Brain pericyte (primary cell): ENCODE data around the gene UROC1.

Experiments used
- DNase-seq: peaks from one replicate; pipeline ENCODE4 v3.0.0-alpha.2; 2012; ENCODE audit warnings: low read depth, low spot score

Gene UROC1

GRCh38 chr3:126440709-126440995 lies 76.9 kb downstream of the UROC1 start:
- DNase-seq, result no peak

DNA sequence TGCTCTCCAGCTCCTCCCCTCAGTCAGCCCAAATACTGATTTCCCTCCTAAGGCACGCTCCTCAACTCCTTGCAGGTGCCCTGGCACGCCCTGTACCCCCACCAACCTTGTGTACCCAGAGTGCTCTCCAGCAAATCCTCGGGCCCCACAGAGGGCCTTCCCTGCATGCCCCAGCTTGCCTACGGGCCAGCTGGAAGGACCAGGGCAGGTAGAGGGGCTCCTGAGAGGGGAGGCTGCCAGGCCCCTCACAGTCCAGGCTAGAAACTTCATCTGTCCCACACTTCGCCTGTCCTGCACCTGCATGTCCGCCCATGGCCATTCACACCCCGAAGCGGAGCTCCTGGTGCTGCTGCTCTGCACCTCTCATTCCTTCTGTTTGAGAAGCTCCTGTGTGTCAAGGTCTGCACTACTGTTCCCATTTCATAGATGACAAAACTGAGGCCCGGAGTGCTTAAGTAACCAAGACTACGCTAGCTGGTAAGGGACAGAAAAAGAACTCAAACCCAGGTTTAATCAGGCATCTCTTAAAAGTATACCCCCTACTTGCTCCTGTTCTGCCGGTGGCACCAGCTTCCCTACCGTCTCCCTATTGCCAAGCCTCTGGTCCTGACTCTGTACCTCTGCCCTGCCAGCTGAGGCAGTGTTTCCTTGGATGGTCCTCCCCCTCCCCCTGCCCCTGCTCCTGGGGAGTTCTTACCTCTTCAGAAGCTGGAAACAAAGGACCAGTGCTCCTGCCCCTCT lies 77.4 kb downstream of the UROC1 start:
- no peak for DNase-seq

DNA sequence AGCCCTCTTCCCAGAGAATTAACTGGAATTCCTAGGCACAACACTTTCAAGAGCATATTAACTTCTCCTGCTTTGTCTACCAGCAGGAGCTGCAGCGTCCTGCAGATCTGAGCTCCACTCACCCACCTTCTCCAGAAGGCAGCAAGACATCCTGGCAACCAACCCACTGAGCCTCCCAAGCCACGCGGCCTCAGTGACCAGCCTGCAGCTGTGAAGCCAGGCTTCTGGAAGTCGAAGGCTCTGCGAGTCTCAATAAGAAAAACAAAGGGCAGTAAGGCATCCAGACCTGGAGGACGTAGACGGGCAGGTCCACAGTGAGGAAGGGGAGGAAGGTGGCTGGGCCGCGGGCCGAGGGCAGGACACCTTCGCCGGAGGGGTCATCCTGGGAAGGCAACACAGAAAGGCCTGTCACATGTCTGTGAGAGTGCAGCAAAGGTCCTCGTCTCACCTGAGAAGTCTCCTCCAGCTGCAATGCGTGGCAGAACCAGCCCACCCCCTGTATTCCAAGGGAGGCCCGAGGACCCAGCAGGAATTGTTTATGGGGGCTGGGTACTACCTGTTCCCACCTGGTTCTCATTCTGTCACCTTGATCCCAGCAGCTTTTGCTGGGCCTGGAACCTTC lies 78.1 kb downstream of the UROC1 start:
- no peak for DNase-seq

DNA sequence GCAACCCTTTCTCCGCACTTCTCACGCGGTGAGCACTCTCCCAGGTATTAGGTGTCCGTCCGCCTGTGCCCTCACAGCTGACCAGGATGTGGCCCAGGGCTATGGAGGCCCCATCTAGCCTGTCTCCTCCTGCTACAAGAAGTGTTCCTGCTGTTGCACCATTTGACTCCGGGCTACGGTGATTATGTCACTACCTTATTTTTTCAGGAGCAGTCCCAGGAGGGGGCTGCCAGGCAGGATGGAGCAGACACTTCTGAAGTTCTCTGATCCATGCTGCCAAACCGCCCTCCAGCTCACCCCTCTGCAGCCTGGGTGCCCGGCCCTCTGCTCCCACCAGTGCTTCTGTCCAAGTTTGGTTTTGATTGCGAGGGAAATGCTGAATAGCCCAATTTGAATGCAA lies 78.8 kb downstream of the UROC1 start:
- DNase-seq, result no peak

DNA sequence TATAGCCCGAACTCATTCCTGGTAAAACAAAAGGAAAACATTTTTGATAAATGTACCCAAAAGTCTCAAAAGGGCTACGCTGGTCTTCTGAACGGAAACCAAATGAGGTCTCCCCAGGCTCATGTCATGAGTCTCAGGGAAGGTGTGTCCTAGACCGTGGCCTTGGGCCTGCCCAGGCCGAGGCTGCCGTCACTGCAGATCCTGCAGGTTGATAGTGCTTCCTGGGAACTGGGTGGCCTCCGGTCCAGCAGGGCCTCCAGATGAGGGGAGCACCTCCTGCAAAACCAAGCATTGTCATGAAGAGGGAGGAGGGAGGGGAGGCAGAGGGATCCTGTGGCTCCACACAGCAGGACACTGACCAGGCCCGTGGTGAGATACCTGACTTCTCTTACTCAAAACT lies 79.4 kb downstream of the UROC1 start:
- no peak for DNase-seq

DNA sequence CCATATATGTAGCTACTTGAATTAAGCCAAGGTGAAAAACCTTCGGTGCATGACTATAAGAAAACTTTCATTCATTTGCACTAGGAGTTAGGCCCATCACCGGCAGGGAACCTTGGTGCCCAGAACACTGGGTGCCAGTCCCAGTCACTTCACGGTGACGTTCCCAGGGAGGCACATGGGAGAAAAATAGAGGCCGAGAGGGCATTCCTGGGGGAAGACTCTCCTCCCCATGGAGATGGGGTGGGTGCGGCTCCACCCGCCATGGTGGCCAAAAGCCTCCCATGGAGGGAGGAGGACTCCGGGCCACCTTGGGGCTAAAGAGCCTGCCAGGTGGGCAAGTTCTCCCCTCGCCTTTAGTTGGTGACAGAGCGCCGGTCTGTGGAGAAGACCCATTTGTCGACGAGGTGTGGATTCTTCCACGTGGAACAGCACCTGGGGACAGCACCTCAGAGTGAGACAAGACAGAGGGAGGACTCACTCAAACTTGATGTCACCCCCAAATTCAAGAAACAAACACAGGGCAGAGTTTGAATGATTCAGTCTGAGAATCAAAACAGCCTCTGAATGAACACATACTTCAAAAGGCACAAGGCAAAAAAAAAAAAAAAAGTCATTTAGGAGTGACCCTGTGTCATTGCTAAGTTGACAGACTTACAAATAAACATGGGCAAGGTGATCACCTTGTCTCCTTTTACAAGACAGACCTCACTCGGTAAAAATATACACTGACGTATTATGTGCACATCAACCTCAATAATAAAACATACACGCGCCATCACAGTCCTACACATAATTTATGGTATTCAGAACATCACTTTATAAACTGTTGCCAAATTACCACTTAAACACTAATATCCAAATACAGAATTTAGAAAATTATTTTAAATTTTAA lies 80.5 kb downstream of the UROC1 start:
- DNase-seq, result no peak

DNA sequence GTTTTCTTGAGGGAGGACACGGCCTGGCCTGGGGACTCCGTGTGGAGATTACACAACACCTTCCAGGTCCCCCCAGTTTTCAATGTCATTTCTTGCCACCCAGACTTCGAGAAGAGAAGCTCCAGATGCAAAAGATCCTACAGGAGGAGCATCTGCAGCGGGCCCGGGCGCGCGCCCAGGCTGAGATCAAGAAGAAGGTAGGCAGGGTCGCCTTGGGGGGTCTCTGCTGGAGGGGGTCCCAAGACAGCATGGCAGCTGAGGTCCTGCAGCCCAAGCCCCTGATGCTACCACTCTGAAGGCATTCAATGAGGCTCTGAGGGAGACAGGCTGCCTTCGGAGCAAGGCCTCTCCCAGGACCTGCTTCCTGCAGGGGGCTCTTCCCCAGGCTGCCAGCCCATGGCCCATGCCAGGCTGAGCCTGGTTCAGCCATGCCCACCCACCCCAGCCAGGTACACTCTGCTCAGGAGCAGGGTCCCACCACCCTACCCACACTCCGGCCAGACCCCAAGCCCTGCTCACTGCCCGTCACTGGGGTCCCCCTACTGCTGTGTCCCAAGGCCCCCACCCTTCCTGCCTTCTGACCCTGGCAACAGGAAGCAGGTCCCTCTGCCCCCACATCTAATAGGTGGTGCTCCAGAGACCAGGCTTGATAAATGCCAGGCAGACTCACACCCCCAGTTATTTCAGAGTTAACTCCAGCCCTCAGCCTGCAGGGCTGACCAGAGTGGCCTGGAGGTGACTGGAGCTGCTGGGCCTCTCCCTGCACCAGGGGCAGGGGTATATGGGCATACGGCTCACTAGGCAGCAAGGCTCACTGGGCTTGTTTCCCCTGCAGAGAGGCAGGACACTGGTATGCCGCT lies 81.9 kb downstream of the UROC1 start:
- DNase-seq, result no peak

- no peak for DNase-seq
Measured at GRCh38 chr3:126434931-126435411, 82.6 kb downstream of the UROC1 start.

DNA sequence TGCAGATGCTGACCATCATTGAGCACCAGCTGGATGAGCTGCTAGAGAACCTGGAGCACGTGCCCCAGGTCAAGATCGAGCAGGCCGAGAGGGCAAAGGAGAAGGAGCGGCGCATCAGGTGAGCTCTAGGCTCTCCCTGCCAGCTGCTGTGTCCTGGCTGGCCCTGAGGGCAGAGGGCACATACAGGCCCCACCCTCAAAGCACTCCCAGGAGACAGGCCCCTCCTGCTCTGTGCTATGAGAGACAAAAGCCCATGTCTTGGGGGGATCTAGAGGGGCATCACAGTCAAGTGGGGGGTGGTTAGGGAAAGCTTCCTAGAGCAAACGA lies 83.3 kb downstream of the UROC1 start:
- DNase-seq, result no peak

- DNase-seq, result no peak
Measured at GRCh38 chr3:126433496-126434263, 83.9 kb downstream of the UROC1 start.

GRCh38 chr3:126433105-126433430 lies 84.5 kb downstream of the UROC1 start:
- DNase-seq, result no peak

- DNase-seq, result no peak
Measured at GRCh38 chr3:126432361-126433104, 85.0 kb downstream of the UROC1 start.
